ENCODE results near the gene FLT4.

The FLT4 gene

DNA sequence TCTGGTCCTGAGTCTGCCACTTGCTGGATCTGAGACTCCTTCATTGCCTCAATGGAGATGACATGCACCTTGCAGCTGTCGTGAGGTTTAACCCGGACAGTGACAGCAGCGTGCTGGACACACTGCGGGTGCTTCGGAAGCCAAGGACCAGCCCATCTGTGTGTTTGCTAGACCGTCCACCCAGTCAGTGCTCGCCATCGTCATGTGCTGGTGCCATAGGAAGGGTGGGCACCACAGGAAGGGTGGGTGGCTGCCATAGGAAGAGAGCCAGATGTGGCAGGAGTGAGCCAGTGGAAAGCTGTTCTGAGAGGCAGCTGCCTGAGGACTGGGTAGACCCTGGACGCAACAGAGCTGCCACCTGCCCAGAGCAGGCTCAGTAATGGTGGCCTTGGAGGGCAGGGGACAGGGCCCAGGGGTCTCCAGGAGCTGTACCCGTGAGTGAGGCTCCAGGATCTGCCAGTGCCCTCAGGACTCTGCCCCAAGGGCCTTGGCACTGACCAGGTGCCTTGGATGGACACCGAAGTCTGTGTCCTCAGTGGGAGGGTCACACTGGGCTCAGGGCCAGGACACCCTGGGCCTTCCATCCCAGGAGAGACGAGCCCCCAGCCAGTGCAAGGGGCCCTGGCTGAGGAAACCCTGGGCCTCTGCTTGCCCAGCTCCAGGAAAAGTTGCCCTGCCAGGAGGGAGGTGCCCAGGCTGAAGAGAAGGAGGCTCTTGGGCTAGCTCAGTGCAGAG is 21.8 kb downstream of the FLT4 start:
- Histone ChIP-seq H3K9me3 (ENCODE audit: control insufficient read depth in 1 of 2, low read length in 2 of 2) (no peaks in the 10 kb centered on the region), H3K36me3 (ENCODE audit: control insufficient read depth in 1 of 2, insufficient read depth in 2 of 2, low read length in 2 of 2) (no peaks in the 10 kb centered on the region), H3K9ac (ENCODE audit: low read depth in 1 of 2, low read length in 2 of 2) (no peak overlapping the region), H3K4me3 (ENCODE audit: low read depth in 1 of 2, low read length in 2 of 2) (no peak overlapping the region), H3K27me3 (ENCODE audit: control insufficient read depth in 1 of 2, insufficient read depth in 2 of 2, low read length in 2 of 2) (peaks cover 0 to 2% of the 10 kb centered on the region in 2 donors), H3K27ac (ENCODE audit: low read depth, low read length) (no peak overlapping the region), H3K4me1 (ENCODE audit: control insufficient read depth in 1 of 2, insufficient read depth in 2 of 2, low read length in 2 of 2) (no peaks in the 10 kb centered on the region)

GRCh38 chr5:180626661-180627385 is 22.6 kb downstream of the FLT4 start:
- no peaks in the 10 kb centered on the region for H3K4me1 ChIP-seq (ENCODE audit: control insufficient read depth in 1 of 2, insufficient read depth in 2 of 2, low read length in 2 of 2)
- H3K4me3 ChIP-seq (ENCODE audit: low read depth in 1 of 2, low read length in 2 of 2) = no peak overlapping the region
- no peak overlapping the region for H3K27ac ChIP-seq (ENCODE audit: low read depth, low read length)
- H3K9me3 ChIP-seq (ENCODE audit: control insufficient read depth in 1 of 2, low read length in 2 of 2) = no peaks in the 10 kb centered on the region
- H3K9ac ChIP-seq (ENCODE audit: low read depth in 1 of 2, low read length in 2 of 2) = no peak overlapping the region
- H3K36me3 ChIP-seq (ENCODE audit: control insufficient read depth in 1 of 2, insufficient read depth in 2 of 2, low read length in 2 of 2) = no peaks in the 10 kb centered on the region
- H3K27me3 ChIP-seq (ENCODE audit: control insufficient read depth in 1 of 2, insufficient read depth in 2 of 2, low read length in 2 of 2) = no peaks in the 10 kb centered on the region

GRCh38 chr5:180625791-180626660 is 23.4 kb downstream of the FLT4 start:
- Histone ChIP-seq H3K36me3 (ENCODE audit: control insufficient read depth in 1 of 2, insufficient read depth in 2 of 2, low read length in 2 of 2) (no peaks in the 10 kb centered on the region), H3K4me3 (ENCODE audit: low read depth in 1 of 2, low read length in 2 of 2) (no peak overlapping the region), H3K27me3 (ENCODE audit: control insufficient read depth in 1 of 2, insufficient read depth in 2 of 2, low read length in 2 of 2) (no peaks in the 10 kb centered on the region), H3K9ac (ENCODE audit: low read depth in 1 of 2, low read length in 2 of 2) (no peak overlapping the region), H3K4me1 (ENCODE audit: control insufficient read depth in 1 of 2, insufficient read depth in 2 of 2, low read length in 2 of 2) (no peaks in the 10 kb centered on the region), H3K27ac (ENCODE audit: low read depth, low read length) (no peak overlapping the region), H3K9me3 (ENCODE audit: control insufficient read depth in 1 of 2, low read length in 2 of 2) (no peaks in the 10 kb centered on the region)

DNA sequence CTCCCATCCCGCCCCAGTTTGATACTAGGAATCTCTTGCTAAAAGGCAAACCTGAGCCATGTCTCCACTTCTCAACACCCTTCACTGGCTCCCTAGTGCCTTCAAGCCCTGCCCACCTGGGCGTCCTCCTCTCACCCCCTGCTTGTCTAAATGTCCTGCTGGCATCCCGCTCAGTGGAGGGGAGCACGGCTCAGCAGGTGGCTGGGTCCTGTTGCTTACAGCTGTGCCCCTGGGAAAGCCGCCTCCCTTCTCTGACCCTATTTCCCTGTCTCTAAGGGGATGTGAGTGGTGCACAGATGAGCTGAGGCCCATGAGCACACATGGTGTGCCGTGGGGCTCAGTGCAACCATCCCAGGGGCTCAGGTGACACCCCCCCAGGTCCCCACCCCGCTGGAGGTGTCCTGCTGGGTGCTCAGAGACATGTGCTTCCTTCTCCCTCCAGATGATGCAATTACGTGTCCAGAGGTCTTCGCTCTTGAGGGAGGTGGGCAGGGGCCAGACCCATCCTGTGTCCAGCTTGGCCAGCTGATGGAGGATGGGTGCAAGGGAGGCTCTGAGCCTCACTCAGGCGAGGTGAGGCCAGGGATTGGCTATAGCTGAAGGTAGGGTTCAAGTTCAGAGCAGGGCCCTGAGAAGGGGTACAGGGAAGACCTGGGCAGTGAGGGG is 24.1 kb downstream of the FLT4 start:
- Histone ChIP-seq H3K27ac (ENCODE audit: low read depth, low read length) (no peak overlapping the region), H3K4me1 (ENCODE audit: control insufficient read depth in 1 of 2, insufficient read depth in 2 of 2, low read length in 2 of 2) (no peaks in the 10 kb centered on the region), H3K9ac (ENCODE audit: low read depth in 1 of 2, low read length in 2 of 2) (no peak overlapping the region), H3K36me3 (ENCODE audit: control insufficient read depth in 1 of 2, insufficient read depth in 2 of 2, low read length in 2 of 2) (no peaks in the 10 kb centered on the region), H3K4me3 (ENCODE audit: low read depth in 1 of 2, low read length in 2 of 2) (no peak overlapping the region), H3K9me3 (ENCODE audit: control insufficient read depth in 1 of 2, low read length in 2 of 2) (no peaks in the 10 kb centered on the region), H3K27me3 (ENCODE audit: control insufficient read depth in 1 of 2, insufficient read depth in 2 of 2, low read length in 2 of 2) (no peaks in the 10 kb centered on the region)

DNA sequence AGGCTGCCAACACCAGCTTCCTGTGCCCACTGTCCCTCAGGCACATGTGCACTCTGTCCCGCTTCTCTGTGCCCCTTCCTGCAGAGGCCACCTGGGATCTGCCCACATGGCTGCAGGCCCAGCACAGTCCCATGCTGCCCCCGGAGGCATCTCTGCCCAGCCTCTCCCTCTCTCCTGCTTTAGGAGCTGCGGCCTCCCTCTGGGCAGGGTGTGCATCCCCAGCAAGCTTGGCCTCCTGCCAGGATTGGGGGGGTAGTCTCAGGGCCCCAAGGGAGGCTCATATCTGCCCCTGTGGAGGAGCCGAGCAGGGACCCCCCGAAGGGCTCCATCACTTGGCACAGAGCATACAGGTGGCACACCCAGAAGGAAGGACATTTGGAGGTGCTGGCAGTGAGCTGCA is 24.8 kb downstream of the FLT4 start:
- Histone ChIP-seq H3K4me1 (ENCODE audit: control insufficient read depth in 1 of 2, insufficient read depth in 2 of 2, low read length in 2 of 2) (no peaks in the 10 kb centered on the region), H3K36me3 (ENCODE audit: control insufficient read depth in 1 of 2, insufficient read depth in 2 of 2, low read length in 2 of 2) (no peaks in the 10 kb centered on the region), H3K4me3 (ENCODE audit: low read depth in 1 of 2, low read length in 2 of 2) (no peak overlapping the region), H3K27ac (ENCODE audit: low read depth, low read length) (no peak overlapping the region), H3K27me3 (ENCODE audit: control insufficient read depth in 1 of 2, insufficient read depth in 2 of 2, low read length in 2 of 2) (no peaks in the 10 kb centered on the region), H3K9ac (ENCODE audit: low read depth in 1 of 2, low read length in 2 of 2) (no peak overlapping the region), H3K9me3 (ENCODE audit: control insufficient read depth in 1 of 2, low read length in 2 of 2) (no peaks in the 10 kb centered on the region)

- Histone ChIP-seq H3K36me3 (ENCODE audit: control insufficient read depth in 1 of 2, insufficient read depth in 2 of 2, low read length in 2 of 2) (no peaks in the 10 kb centered on the region), H3K4me3 (ENCODE audit: low read depth in 1 of 2, low read length in 2 of 2) (no peak overlapping the region), H3K4me1 (ENCODE audit: control insufficient read depth in 1 of 2, insufficient read depth in 2 of 2, low read length in 2 of 2) (no peaks in the 10 kb centered on the region), H3K27me3 (ENCODE audit: control insufficient read depth in 1 of 2, insufficient read depth in 2 of 2, low read length in 2 of 2) (no peaks in the 10 kb centered on the region), H3K9me3 (ENCODE audit: control insufficient read depth in 1 of 2, low read length in 2 of 2) (no peaks in the 10 kb centered on the region), H3K9ac (ENCODE audit: low read depth in 1 of 2, low read length in 2 of 2) (no peak overlapping the region), H3K27ac (ENCODE audit: low read depth, low read length) (no peak overlapping the region)
Measured at GRCh38 chr5:180623844-180624243, 25.6 kb downstream of the FLT4 start.

- no peaks in the 10 kb centered on the region for H3K4me1 ChIP-seq (ENCODE audit: control insufficient read depth in 1 of 2, insufficient read depth in 2 of 2, low read length in 2 of 2)
- no peak overlapping the region for H3K9ac ChIP-seq (ENCODE audit: low read depth in 1 of 2, low read length in 2 of 2)
- no peaks in the 10 kb centered on the region for H3K27me3 ChIP-seq (ENCODE audit: control insufficient read depth in 1 of 2, insufficient read depth in 2 of 2, low read length in 2 of 2)
- no peaks in the 10 kb centered on the region for H3K9me3 ChIP-seq (ENCODE audit: control insufficient read depth in 1 of 2, low read length in 2 of 2)
- H3K4me3 ChIP-seq (ENCODE audit: low read depth in 1 of 2, low read length in 2 of 2) = no peak overlapping the region
- no peak overlapping the region for H3K27ac ChIP-seq (ENCODE audit: low read depth, low read length)
- no peaks in the 10 kb centered on the region for H3K36me3 ChIP-seq (ENCODE audit: control insufficient read depth in 1 of 2, insufficient read depth in 2 of 2, low read length in 2 of 2)
Measured at GRCh38 chr5:180623411-180623834, 26.0 kb downstream of the FLT4 start.

- Histone ChIP-seq H3K9ac (ENCODE audit: low read depth in 1 of 2, low read length in 2 of 2) (no peak overlapping the region), H3K9me3 (ENCODE audit: control insufficient read depth in 1 of 2, low read length in 2 of 2) (no peaks in the 10 kb centered on the region), H3K36me3 (ENCODE audit: control insufficient read depth in 1 of 2, insufficient read depth in 2 of 2, low read length in 2 of 2) (no peaks in the 10 kb centered on the region), H3K4me1 (ENCODE audit: control insufficient read depth in 1 of 2, insufficient read depth in 2 of 2, low read length in 2 of 2) (no peaks in the 10 kb centered on the region), H3K27me3 (ENCODE audit: control insufficient read depth in 1 of 2, insufficient read depth in 2 of 2, low read length in 2 of 2) (no peaks in the 10 kb centered on the region), H3K27ac (ENCODE audit: low read depth, low read length) (no peak overlapping the region), H3K4me3 (ENCODE audit: low read depth in 1 of 2, low read length in 2 of 2) (no peak overlapping the region)
Measured at GRCh38 chr5:180622910-180623309, 26.5 kb downstream of the FLT4 start.

- no peaks in the 10 kb centered on the region for H3K36me3 ChIP-seq (ENCODE audit: control insufficient read depth in 1 of 2, insufficient read depth in 2 of 2, low read length in 2 of 2)
- no peak overlapping the region for H3K9ac ChIP-seq (ENCODE audit: low read depth in 1 of 2, low read length in 2 of 2)
- H3K27ac ChIP-seq (ENCODE audit: low read depth, low read length) = no peak overlapping the region
- H3K9me3 ChIP-seq (ENCODE audit: control insufficient read depth in 1 of 2, low read length in 2 of 2) = no peaks in the 10 kb centered on the region
- no peaks in the 10 kb centered on the region for H3K4me1 ChIP-seq (ENCODE audit: control insufficient read depth in 1 of 2, insufficient read depth in 2 of 2, low read length in 2 of 2)
- no peaks in the 10 kb centered on the region for H3K27me3 ChIP-seq (ENCODE audit: control insufficient read depth in 1 of 2, insufficient read depth in 2 of 2, low read length in 2 of 2)
- H3K4me3 ChIP-seq (ENCODE audit: low read depth in 1 of 2, low read length in 2 of 2) = no peak overlapping the region
Measured at GRCh38 chr5:180621311-180621710, 28.1 kb downstream of the FLT4 start.
